Measurements from ENCODE around the gene ALPP.
"Not testable (repeated sequence)": the region's sequence is repeated elsewhere in the genome, so short reads cannot be mapped to it uniquely, and the experiment has no call there.

GRCh38 chr2:232394431-232394830 is 15.9 kb downstream of the ALPP start:
- not testable (repeated sequence) for TF ChIP-seq CTCF (IDR thresholded peaks at IDR 0.05); POLR2A (IDR thresholded peaks at IDR 0.05); POLR2AphosphoS5 (IDR thresholded peaks at IDR 0.05; ENCODE audit: insufficient read depth in 1 of 2, low read depth in 1 of 2)

Data from vagina (tissue), 2 donors.